Suprapubic skin (tissue), 3 donors: ENCODE results near the gene CHN2.

Source experiments
- EP300 ChIP-seq: sonication (generic); formaldehyde crosslinking; IDR thresholded peaks from one replicate; pipeline ENCODE4 v1.6.1; 2017; ENCODE audit warnings: antibody characterized with exemption
- TF ChIP-seq, protein P1 (sequence below), 2 donors: fragments of 200-600 bp in 1 of 2; fragments of 450-650 bp in 1 of 2; sonication (generic) in 1 of 2; IDR thresholded peaks; one replicate each; pipeline ENCODE4 v1.5.1; 2016 to 2019; ENCODE audit warnings: antibody characterized with exemption in 2 of 2, mild to moderate bottlenecking in 1 of 2, moderate library complexity in 1 of 2

DNA sequence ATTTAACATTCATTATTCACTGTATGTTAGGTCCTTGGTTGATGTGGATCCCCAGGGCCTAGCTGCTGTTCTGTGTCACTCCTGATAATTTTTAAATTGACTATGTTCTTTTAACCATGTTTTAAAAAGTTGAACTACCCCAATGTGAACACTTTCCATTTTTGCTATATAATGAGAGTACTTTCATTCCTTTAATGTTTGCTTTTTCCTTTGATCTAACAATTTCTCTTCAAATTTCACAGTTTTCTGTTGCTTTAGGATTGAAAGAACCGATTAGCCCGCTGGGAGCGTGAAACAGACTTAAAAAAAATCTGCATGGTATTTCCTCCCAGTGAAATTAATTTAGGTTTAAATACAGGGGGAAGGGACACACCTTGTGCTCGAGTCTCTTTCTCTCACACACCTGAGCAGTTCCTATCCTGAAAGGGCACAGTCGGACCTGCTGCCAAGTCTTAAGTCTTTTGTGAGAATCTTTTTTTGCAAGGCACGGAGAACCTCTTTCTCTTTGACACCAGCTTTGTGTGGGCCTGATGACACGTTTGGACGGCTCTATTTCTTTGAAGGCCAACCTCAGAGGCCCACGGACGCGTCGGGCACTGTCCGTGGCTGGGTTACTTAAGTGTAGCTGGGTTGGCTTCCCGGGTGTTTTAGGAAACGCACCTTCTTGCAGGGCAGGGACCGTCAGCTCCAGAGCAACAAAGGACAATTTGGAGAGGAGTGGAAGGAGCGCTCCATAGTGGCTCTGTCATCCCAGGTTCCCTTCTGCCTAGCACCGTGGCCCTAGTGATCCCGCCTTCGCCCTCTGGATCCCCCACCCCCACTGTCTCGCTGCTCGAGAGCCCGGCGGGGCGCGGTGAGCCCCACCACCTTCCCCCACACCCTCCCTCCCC, 1.0 kb upstream of the CHN2 start:
- TF ChIP-seq, protein P1, sequence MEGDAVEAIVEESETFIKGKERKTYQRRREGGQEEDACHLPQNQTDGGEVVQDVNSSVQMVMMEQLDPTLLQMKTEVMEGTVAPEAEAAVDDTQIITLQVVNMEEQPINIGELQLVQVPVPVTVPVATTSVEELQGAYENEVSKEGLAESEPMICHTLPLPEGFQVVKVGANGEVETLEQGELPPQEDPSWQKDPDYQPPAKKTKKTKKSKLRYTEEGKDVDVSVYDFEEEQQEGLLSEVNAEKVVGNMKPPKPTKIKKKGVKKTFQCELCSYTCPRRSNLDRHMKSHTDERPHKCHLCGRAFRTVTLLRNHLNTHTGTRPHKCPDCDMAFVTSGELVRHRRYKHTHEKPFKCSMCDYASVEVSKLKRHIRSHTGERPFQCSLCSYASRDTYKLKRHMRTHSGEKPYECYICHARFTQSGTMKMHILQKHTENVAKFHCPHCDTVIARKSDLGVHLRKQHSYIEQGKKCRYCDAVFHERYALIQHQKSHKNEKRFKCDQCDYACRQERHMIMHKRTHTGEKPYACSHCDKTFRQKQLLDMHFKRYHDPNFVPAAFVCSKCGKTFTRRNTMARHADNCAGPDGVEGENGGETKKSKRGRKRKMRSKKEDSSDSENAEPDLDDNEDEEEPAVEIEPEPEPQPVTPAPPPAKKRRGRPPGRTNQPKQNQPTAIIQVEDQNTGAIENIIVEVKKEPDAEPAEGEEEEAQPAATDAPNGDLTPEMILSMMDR (IDR thresholded peaks at IDR 0.05), result no peak
- TF ChIP-seq EP300, result no peak
